ENCODE data around the gene RPL10. TPM values are rescaled to one million over a fixed set of nuclear protein-coding genes. Genes with fewer than 3 reads are reported as not detected.

Gene RPL10
- total and polyA plus RNA-seq, 2 of the 13 experiments (the other 11 are each of a cell fraction or from before 2014, with no cell fraction given), result 2,381 to 4,713 TPM

GRCh38 chrX:154379569-154379951, 18.6 kb upstream of the RPL10 start:
- peaks cover 8% of the 10 kb centered on the region for H3K79me2 ChIP-seq (ENCODE audit: insufficient read depth, low read length)
- H4K20me1 ChIP-seq (ENCODE audit: insufficient read depth, low read length), result no peaks in the 10 kb centered on the region
- H3K27me3 ChIP-seq (ENCODE audit: control insufficient read depth in 1 of 2, insufficient read depth in 2 of 2, low read length in 2 of 2), result no peaks in the 10 kb centered on the region
- intact Hi-C loops (cut with micrococcal nuclease; ENCODE audit: unreplicated experiment), result no loop called here
- ATAC-seq, result no peak
- no peaks in the 10 kb centered on the region for H3K9me3 ChIP-seq (ENCODE audit: low read length)
- no peak for DNase-seq (ENCODE audit: low spot score)
- H3K27ac ChIP-seq (ENCODE audit: extremely low read length, insufficient read depth, low read length), result peak overlapping the region; percentile 77
- H3K36me3 ChIP-seq (replicated peaks in 1 of 2; ENCODE audit: control insufficient read depth in 1 of 2, insufficient read depth in 2 of 2, low read length in 2 of 2), result no peaks in the 10 kb centered on the region
- in situ Hi-C loops (cut with HindIII; ENCODE audit: extremely low pct_ligation_motif_present, low pct_unique_long_range_greater_than_20kb), result no loop called here
- peaks cover 37% of the 10 kb centered on the region for H3K4me1 ChIP-seq (ENCODE audit: insufficient read depth, low read length)
- no TSS peak for BruUV-seq (replicated peaks)
- peak overlapping the region; percentile 94 for H3K9ac ChIP-seq (ENCODE audit: insufficient read depth, low read depth, low read length)
- peak overlapping the region; percentile 72 to 86 (median 76) for H3K4me3 ChIP-seq (replicated peaks in 1 of 3; ENCODE audit: insufficient read depth in 1 of 3, low read depth in 2 of 3, low read length in 3 of 3)
- no CpG with 5 or more reads among the region's 38 CpGs for WGBS (ENCODE audit: low lambda C conversion rate)
- FAIRE-seq, result no peak
- peak overlapping the region; percentile 83 for H3K4me2 ChIP-seq (ENCODE audit: low read depth, low read length)
- ChIA-PET POLR2A (interaction anchor here (1.0 to 1.3 kb wide), 5 partner anchors 9 to 162 kb away, joined by 3 to 11 read pairs (median 4); partner anchors contain the start of gene RPL10), CTCF (ENCODE audit: low intra/inter-chr PET ratio, low total read pairs) (no interaction called here)
- H2AFZ ChIP-seq (ENCODE audit: low read length), result no peak overlapping the region
- TF ChIP-seq ARNT (IDR thresholded peaks at IDR 0.05) (no peak), NFYC (CRISPR knock-in tag; IDR thresholded peaks at IDR 0.05) (no peak), RARG (CRISPR knock-in tag; IDR thresholded peaks at IDR 0.05; ENCODE audit: low read depth) (no peak), HINFP (CRISPR knock-in tag; IDR thresholded peaks at IDR 0.05; ENCODE audit: low read depth) (no peak), SRF (IDR thresholded peaks at IDR 0.05; ENCODE audit: low read depth, low read length) (no peak), CREBL2 (CRISPR knock-in tag; IDR thresholded peaks at IDR 0.05; ENCODE audit: borderline replicate concordance) (no peak), GATAD2A (CRISPR knock-in tag; IDR thresholded peaks at IDR 0.05) (no peak), TP53 (CRISPR knock-in tag; conservative IDR thresholded peaks at IDR 0.05) (no peak), HOXA7 (CRISPR knock-in tag; IDR thresholded peaks at IDR 0.05) (no peak), ZNF569 (CRISPR knock-in tag; IDR thresholded peaks at IDR 0.05; ENCODE audit: borderline replicate concordance) (no peak), NFKBIZ (CRISPR knock-in tag; IDR thresholded peaks at IDR 0.05) (no peak)
- TF ChIP-seq, protein P1, sequence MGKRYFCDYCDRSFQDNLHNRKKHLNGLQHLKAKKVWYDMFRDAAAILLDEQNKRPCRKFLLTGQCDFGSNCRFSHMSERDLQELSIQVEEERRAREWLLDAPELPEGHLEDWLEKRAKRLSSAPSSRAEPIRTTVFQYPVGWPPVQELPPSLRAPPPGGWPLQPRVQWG (CRISPR knock-in tag; IDR thresholded peaks at IDR 0.05; ENCODE audit: borderline replicate concordance, low read depth), result no peak
- TF ChIP-seq, protein P2, sequence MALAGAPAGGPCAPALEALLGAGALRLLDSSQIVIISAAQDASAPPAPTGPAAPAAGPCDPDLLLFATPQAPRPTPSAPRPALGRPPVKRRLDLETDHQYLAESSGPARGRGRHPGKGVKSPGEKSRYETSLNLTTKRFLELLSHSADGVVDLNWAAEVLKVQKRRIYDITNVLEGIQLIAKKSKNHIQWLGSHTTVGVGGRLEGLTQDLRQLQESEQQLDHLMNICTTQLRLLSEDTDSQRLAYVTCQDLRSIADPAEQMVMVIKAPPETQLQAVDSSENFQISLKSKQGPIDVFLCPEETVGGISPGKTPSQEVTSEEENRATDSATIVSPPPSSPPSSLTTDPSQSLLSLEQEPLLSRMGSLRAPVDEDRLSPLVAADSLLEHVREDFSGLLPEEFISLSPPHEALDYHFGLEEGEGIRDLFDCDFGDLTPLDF (CRISPR knock-in tag; IDR thresholded peaks at IDR 0.05), result no peak
- TF ChIP-seq, protein P3, sequence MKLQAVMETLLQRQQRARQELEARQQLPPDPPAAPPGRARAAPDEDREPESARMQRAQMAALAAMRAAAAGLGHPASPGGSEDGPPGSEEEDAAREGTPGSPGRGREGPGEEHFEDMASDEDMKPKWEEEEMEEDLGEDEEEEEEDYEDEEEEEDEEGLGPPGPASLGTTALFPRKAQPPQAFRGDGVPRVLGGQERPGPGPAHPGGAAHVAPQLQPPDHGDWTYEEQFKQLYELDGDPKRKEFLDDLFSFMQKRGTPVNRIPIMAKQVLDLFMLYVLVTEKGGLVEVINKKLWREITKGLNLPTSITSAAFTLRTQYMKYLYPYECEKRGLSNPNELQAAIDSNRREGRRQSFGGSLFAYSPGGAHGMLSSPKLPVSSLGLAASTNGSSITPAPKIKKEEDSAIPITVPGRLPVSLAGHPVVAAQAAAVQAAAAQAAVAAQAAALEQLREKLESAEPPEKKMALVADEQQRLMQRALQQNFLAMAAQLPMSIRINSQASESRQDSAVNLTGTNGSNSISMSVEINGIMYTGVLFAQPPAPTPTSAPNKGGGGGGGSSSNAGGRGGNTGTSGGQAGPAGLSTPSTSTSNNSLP (IDR thresholded peaks at IDR 0.05; ENCODE audit: low read depth, low read length), result no peak
- TF ChIP-seq, protein P4, sequence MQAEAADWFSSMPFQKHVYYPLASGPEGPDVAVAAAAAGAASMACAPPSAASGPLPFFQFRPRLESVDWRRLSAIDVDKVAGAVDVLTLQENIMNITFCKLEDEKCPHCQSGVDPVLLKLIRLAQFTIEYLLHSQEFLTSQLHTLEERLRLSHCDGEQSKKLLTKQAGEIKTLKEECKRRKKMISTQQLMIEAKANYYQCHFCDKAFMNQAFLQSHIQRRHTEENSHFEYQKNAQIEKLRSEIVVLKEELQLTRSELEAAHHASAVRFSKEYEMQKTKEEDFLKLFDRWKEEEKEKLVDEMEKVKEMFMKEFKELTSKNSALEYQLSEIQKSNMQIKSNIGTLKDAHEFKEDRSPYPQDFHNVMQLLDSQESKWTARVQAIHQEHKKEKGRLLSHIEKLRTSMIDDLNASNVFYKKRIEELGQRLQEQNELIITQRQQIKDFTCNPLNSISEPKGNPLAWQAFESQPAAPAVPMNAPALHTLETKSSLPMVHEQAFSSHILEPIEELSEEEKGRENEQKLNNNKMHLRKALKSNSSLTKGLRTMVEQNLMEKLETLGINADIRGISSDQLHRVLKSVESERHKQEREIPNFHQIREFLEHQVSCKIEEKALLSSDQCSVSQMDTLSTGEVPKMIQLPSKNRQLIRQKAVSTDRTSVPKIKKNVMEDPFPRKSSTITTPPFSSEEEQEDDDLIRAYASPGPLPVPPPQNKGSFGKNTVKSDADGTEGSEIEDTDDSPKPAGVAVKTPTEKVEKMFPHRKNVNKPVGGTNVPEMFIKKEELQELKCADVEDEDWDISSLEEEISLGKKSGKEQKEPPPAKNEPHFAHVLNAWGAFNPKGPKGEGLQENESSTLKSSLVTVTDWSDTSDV (CRISPR knock-in tag; IDR thresholded peaks at IDR 0.05), result no peak
- TF ChIP-seq, protein P5, sequence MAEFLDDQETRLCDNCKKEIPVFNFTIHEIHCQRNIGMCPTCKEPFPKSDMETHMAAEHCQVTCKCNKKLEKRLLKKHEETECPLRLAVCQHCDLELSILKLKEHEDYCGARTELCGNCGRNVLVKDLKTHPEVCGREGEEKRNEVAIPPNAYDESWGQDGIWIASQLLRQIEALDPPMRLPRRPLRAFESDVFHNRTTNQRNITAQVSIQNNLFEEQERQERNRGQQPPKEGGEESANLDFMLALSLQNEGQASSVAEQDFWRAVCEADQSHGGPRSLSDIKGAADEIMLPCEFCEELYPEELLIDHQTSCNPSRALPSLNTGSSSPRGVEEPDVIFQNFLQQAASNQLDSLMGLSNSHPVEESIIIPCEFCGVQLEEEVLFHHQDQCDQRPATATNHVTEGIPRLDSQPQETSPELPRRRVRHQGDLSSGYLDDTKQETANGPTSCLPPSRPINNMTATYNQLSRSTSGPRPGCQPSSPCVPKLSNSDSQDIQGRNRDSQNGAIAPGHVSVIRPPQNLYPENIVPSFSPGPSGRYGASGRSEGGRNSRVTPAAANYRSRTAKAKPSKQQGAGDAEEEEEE (CRISPR knock-in tag; IDR thresholded peaks at IDR 0.05; ENCODE audit: borderline replicate concordance), result no peak

Data from HepG2 (cell line).